Common myeloid progenitor, CD34-positive (primary cell): ENCODE results near the gene PSG7.
"Not testable (repeated sequence)": the region's sequence is repeated elsewhere in the genome, so short reads cannot be mapped to it uniquely, and the experiment has no call there.

Experiments used
- CTCF ChIA-PET: fragments of 350-600 bp; sonication (Branson Sonifier 250); formaldehyde crosslinking; loops from one replicate; lab custom pipeline; 2021; ENCODE audit warnings: antibody characterized with exemption; lab: Charles Lee
- POLR2A ChIA-PET: fragments of 350-600 bp; sonication (Branson Sonifier 250); formaldehyde crosslinking; loops from one replicate; lab custom pipeline; 2021; ENCODE audit warnings: antibody characterized with exemption; lab: Charles Lee
- DNase-seq, 3 donors: peaks; one replicate each; pipeline versions ENCODE4 v3.0.0 to v3.0.0-alpha.2; 2013
- H3K27ac ChIP-seq, 2 experiments: 1 replicate in 1 of 2; 2 replicates in 1 of 2; pipeline ENCODE4 v1.7.0; 2013; ENCODE audit warnings: inconsistent platforms in 2 of 2, low read length in 2 of 2, mild to moderate bottlenecking in 2 of 2, low read depth in 1 of 2, moderate library complexity in 1 of 2; ENCODE audit not compliant: severe bottlenecking in 2 of 2, insufficient read depth in 1 of 2, poor library complexity in 1 of 2
- H3K27me3 ChIP-seq, 5 experiments: replicated peaks in 2 of 5; 1 replicate in 3 of 5; 2 replicates in 2 of 5; pipeline versions ENCODE4 v1.6.1 to v1.7.0; 2013; ENCODE audit warnings: low read length in 4 of 5, mild to moderate bottlenecking in 2 of 5, moderate library complexity in 2 of 5, inconsistent platforms in 1 of 5; ENCODE audit not compliant: insufficient read depth in 5 of 5, control insufficient read depth in 4 of 5
- H3K36me3 ChIP-seq, 4 experiments: 1 replicate in 2 of 4; 2 replicates in 2 of 4; pipeline versions ENCODE4 v1.6.1 to v1.7.0; 2013; ENCODE audit warnings: low read length in 3 of 4, control low read depth in 1 of 4, mild to moderate bottlenecking in 1 of 4; ENCODE audit not compliant: control insufficient read depth in 4 of 4, insufficient read depth in 4 of 4
- H3K4me1 ChIP-seq, 4 experiments: 1 replicate in 3 of 4; 2 replicates in 1 of 4; pipeline versions ENCODE4 v1.6.1 to v1.7.1; 2013; ENCODE audit warnings: low read length in 3 of 4, mild to moderate bottlenecking in 3 of 4, control low read depth in 1 of 4, inconsistent platforms in 1 of 4, moderate library complexity in 1 of 4; ENCODE audit not compliant: control insufficient read depth in 4 of 4, insufficient read depth in 4 of 4; ENCODE audit errors: control extremely low read depth in 1 of 4
- H3K4me3 ChIP-seq, 7 experiments: 1 replicate in 4 of 7; 2 replicates in 3 of 7; pipeline versions ENCODE4 v1.5.1 to v1.7.0; 2013; ENCODE audit warnings: mild to moderate bottlenecking in 7 of 7, low read length in 6 of 7, moderate library complexity in 6 of 7, inconsistent platforms in 2 of 7, low read depth in 2 of 7, control low read depth in 1 of 7; ENCODE audit not compliant: insufficient read depth in 4 of 7, control insufficient read depth in 1 of 7; ENCODE audit errors: extremely low read depth in 1 of 7
- H3K9me3 ChIP-seq, 5 experiments: 1 replicate in 4 of 5; 2 replicates in 1 of 5; pipeline versions ENCODE4 v1.6.1 to v1.7.1; 2013; ENCODE audit warnings: low read length in 4 of 5, mild to moderate bottlenecking in 2 of 5, inconsistent platforms in 1 of 5, low read depth in 1 of 5, moderate library complexity in 1 of 5; ENCODE audit not compliant: control insufficient read depth in 4 of 5, insufficient read depth in 2 of 5; ENCODE audit errors: control extremely low read depth in 1 of 5
- WGBS: methylation state at CpG from one replicate; pipeline ENCODE4 v1.1.5; 2013; ENCODE audit not compliant: insufficient coverage; 5-methylcytosine and 5-hydroxymethylcytosine counted together

The PSG7 gene

GRCh38 chr19:42928896-42929295 is 8.1 kb downstream of the PSG7 start:
- no peak overlapping the region for H3K27ac ChIP-seq
- CTCF ChIA-PET: no interaction called here
- POLR2A ChIA-PET: no interaction called here
- H3K4me3 ChIP-seq: no peak overlapping the region
- no peaks in the 10 kb centered on the region for H3K4me1 ChIP-seq
- 92% methylated on average over 3 of the region's 3 CpGs for WGBS
- no peak for DNase-seq
- H3K36me3 ChIP-seq: no peaks in the 10 kb centered on the region
- H3K9me3 ChIP-seq: no peaks in the 10 kb centered on the region
- peaks cover 0 to 2% (median 0%) of the 10 kb centered on the region in 5 experiments for H3K27me3 ChIP-seq

DNA sequence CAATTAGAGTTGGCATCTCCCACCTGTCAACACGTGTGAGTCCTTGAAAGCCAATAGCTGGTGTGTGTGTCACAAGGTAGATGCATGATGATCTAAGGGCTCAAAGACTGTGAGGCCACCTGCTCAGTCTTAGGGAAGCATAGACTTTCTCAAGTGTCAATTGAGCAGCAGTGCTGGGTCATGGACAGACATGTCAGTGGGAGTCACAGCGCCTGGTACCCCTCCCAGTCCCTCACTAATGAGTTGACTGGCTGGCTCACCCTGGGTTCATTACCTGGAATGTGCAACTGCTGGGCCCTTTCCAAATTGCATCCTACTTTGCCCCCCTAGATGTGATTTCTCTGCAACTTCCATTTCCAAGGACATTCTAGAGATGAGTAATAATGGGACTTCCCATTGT is 10.2 kb downstream of the PSG7 start:
- no peaks in the 10 kb centered on the region for H3K9me3 ChIP-seq
- H3K36me3 ChIP-seq: no peaks in the 10 kb centered on the region
- no peak for DNase-seq
- no peak overlapping the region for H3K27ac ChIP-seq
- H3K4me1 ChIP-seq: no peaks in the 10 kb centered on the region
- H3K4me3 ChIP-seq: no peak overlapping the region
- peaks cover 0 to 2% (median 0%) of the 10 kb centered on the region in 5 experiments for H3K27me3 ChIP-seq
- CTCF ChIA-PET: no interaction called here
- POLR2A ChIA-PET: no interaction called here
- WGBS: 61% methylated on average over 2 of the region's 2 CpGs

GRCh38 chr19:42923106-42923505 is 13.9 kb downstream of the PSG7 start:
- POLR2A ChIA-PET, H3K27ac ChIP-seq, H3K4me1 ChIP-seq, H3K27me3 ChIP-seq, H3K4me3 ChIP-seq, H3K36me3 ChIP-seq, CTCF ChIA-PET, H3K9me3 ChIP-seq: not testable (repeated sequence)
- 81% methylated on average over 5 of the region's 9 CpGs for WGBS
- peak; percentile 3 to 4 (median 3) for DNase-seq

- H3K27me3 ChIP-seq, H3K36me3 ChIP-seq, H3K4me1 ChIP-seq, POLR2A ChIA-PET, H3K27ac ChIP-seq, H3K9me3 ChIP-seq, DNase-seq, H3K4me3 ChIP-seq, CTCF ChIA-PET: not testable (repeated sequence)
Observed at GRCh38 chr19:42920971-42921370, 16.0 kb downstream of the PSG7 start.

DNA sequence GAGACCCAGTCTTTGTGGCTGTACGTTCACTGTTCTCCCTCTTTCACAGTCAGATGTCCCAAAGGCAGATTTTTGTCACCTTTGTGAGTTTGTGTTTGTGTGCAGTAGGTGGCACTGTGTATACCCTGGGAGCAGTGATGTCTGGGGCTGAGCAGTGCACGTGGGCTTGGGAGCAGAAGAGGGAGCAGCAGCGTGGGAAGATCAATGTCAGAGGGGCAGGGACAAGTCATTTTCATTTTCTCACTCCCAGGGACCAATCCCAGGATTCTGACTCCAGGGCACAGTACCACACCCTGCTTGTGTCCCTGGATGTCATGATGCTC is 17.3 kb downstream of the PSG7 start:
- CTCF ChIA-PET: no interaction called here
- 0% methylated on average over 2 of the region's 3 CpGs for WGBS
- Histone ChIP-seq H3K36me3 (no peaks in the 10 kb centered on the region), H3K4me1 (no peaks in the 10 kb centered on the region), H3K9me3 (no peaks in the 10 kb centered on the region), H3K27ac (no peak overlapping the region), H3K27me3 (no peaks in the 10 kb centered on the region), H3K4me3 (no peak overlapping the region)
- DNase-seq: no peak
- POLR2A ChIA-PET: no interaction called here

DNA sequence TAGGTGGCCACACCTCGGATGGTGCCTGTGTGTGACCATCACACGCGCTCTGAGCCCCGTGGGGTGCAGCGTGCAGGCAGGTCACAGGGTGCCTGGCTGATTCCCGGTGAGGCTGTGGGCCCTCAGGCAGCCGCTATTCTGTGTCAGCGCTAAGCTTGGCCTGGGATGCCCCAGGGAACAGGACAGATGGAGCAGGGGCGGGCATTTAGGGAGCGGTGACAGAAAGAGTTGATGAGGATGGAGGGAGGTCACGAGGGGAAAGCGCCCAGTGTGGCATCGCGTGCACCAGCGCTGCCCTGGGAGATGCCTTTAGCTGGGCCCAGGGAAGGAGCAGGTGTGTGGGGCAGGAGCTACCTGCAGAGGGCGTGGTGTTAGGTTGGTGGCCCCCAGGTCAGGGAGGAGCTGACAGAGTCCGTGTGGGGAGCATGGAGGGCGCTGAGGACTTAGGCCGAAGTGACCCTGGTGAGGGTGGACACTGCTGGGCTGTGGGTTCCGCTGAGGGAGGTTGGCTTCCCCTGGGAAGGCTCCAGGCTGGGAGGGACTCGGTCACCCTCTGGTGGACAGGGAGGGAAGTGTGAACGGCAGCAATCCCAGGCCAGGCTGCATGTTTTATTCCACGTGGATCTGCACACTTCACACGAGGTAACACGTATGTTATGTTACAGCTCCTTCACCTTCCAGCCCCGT is 17.8 kb downstream of the PSG7 start:
- H3K27me3 ChIP-seq, H3K27ac ChIP-seq, H3K9me3 ChIP-seq, H3K36me3 ChIP-seq, H3K4me1 ChIP-seq, POLR2A ChIA-PET, H3K4me3 ChIP-seq, CTCF ChIA-PET: not testable (repeated sequence)
- DNase-seq: peak in 1 of 3 donors; percentile 0
- WGBS: 76% methylated on average over 20 of the region's 26 CpGs

- WGBS: 81% methylated on average over 11 of the region's 15 CpGs
- POLR2A ChIA-PET: not testable (repeated sequence)
Observed at GRCh38 chr19:42918377-42919069, 18.5 kb downstream of the PSG7 start.

More at GRCh38 chr19:42918377-42919069, 18.5 kb downstream of the PSG7 start:
- DNase-seq, H3K4me1 ChIP-seq, H3K4me3 ChIP-seq, CTCF ChIA-PET, H3K36me3 ChIP-seq, H3K27ac ChIP-seq, H3K9me3 ChIP-seq, H3K27me3 ChIP-seq: not testable (repeated sequence)
